Calu3 (cell line): ENCODE measurements around the gene PARP12. TPM values are rescaled to one million over a fixed set of nuclear protein-coding genes. Genes with fewer than 3 reads are reported as not detected.

ENCODE experiments used
- BruUV-seq: library from RNA; stranded (reverse); fragments of 400-500 nt; replicated peaks from 2 replicates; lab custom pipeline; 2021; lab: Mats Ljungman, UMichigan
- CTCF ChIA-PET: fragments of 300-600 bp; sonication (Branson Sonifier 250); formaldehyde crosslinking; loops from one replicate; lab custom pipeline; 2022; ENCODE audit warnings: antibody characterized with exemption; lab: Charles Lee
- DNase-seq: peaks from one replicate; pipeline ENCODE4 v3.0.0; 2022
- H3K27ac Mint-ChIP-seq: one replicate; pipeline ENCODE4 v1.8.0; 2022; ENCODE audit warnings: mixed read lengths; ENCODE audit not compliant: unreplicated experiment
- H3K27me3 Mint-ChIP-seq: one replicate; pipeline ENCODE4 v1.8.0; 2022; ENCODE audit warnings: mixed read lengths; ENCODE audit not compliant: unreplicated experiment
- H3K36me3 Mint-ChIP-seq: one replicate; pipeline ENCODE4 v1.8.0; 2022; ENCODE audit warnings: mild to moderate bottlenecking, moderate library complexity, mixed read lengths; ENCODE audit not compliant: insufficient read depth, unreplicated experiment
- H3K4me1 Mint-ChIP-seq: one replicate; pipeline ENCODE4 v1.8.0; 2022; ENCODE audit warnings: mild to moderate bottlenecking, low read depth, mixed read lengths; ENCODE audit not compliant: unreplicated experiment
- H3K4me3 Mint-ChIP-seq: one replicate; pipeline ENCODE4 v1.8.0; 2022; ENCODE audit warnings: mild to moderate bottlenecking, low read depth, moderate library complexity, mixed read lengths; ENCODE audit not compliant: unreplicated experiment
- H3K9me3 Mint-ChIP-seq: one replicate; pipeline ENCODE4 v1.8.0; 2022; ENCODE audit warnings: low read depth, mixed read lengths; ENCODE audit not compliant: unreplicated experiment
- CTCF ChIP-seq: fragments of 200-600 bp; IDR thresholded peaks from one replicate; pipeline ENCODE4 v1.8.0; 2022; ENCODE audit warnings: antibody characterized with exemption; ENCODE audit not compliant: unreplicated experiment
- intact Hi-C: fragments of 100-400 bp; cut with micrococcal nuclease; formaldehyde crosslinking; loops from one replicate; pipeline ENCODE4 v1.10.0; 2022; ENCODE audit not compliant: unreplicated experiment
- total RNA-seq: library from RNA; stranded (reverse); gene quantifications from 2 replicates; pipeline ENCODE4 v1.2.3, GENCODE V29; 2022

The PARP12 gene
- total RNA-seq, 1 experiment from 2014 or later = 66.6 TPM

DNA sequence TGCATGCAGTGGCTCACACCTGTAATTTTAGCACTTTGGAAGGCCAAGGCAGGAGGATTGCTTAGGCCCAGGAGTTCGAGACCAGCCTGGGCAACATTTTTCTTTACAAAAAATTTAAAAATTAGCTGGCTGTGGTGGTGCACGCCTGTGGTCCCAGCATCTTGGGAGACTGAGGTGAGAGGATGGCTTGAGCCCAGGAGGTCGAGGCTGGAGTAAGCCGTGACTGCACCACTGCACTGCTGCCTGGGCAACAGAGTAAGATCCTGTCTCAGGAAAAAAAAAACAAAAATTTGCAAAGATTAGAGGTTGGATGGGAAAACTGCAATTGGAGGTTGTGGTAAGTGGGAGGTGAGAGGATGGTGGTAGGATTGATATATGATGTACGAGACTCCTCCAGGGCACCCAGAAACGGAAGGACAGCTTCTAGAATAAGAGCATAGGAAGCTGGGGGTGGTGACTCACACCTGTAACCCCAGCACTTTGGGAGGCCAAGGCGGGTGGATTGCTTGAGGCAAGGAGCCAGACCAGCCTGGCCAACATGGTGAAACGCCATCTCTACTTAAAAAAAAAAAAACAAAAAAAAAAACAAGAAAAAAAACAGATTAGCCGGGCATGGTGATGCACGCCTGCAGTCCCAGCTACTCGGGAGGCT is 19.1 kb upstream of the PARP12 start:
- BruUV-seq = no TSS peak
- no peaks in the 10 kb centered on the region for H3K36me3 Mint-ChIP-seq
- H3K27ac Mint-ChIP-seq = no peak overlapping the region
- intact Hi-C loops = no loop called here
- no peaks in the 10 kb centered on the region for H3K4me1 Mint-ChIP-seq
- CTCF ChIA-PET = no interaction called here
- H3K9me3 Mint-ChIP-seq = no peaks in the 10 kb centered on the region
- H3K4me3 Mint-ChIP-seq = no peak overlapping the region
- no peak for DNase-seq
- H3K27me3 Mint-ChIP-seq = peaks cover 14% of the 10 kb centered on the region
- TF ChIP-seq CTCF = no peak

- peaks cover 14% of the 10 kb centered on the region for H3K27me3 Mint-ChIP-seq
- no peaks in the 10 kb centered on the region for H3K4me1 Mint-ChIP-seq
- no peak overlapping the region for H3K4me3 Mint-ChIP-seq
- H3K9me3 Mint-ChIP-seq = no peaks in the 10 kb centered on the region
- intact Hi-C loops = no loop called here
- DNase-seq = no peak
- no peak for TF ChIP-seq CTCF
- no TSS peak for BruUV-seq
- CTCF ChIA-PET = no interaction called here
- H3K27ac Mint-ChIP-seq = no peak overlapping the region
- no peaks in the 10 kb centered on the region for H3K36me3 Mint-ChIP-seq
Observed at GRCh38 chr7:140080919-140081318, 18.2 kb upstream of the PARP12 start.

GRCh38 chr7:140079121-140079536 is 16.4 kb upstream of the PARP12 start:
- TF ChIP-seq CTCF = peak; percentile 22
- H3K36me3 Mint-ChIP-seq = no peaks in the 10 kb centered on the region
- no peaks in the 10 kb centered on the region for H3K4me1 Mint-ChIP-seq
- CTCF ChIA-PET = no interaction called here
- no TSS peak for BruUV-seq
- peaks cover 22% of the 10 kb centered on the region for H3K27me3 Mint-ChIP-seq
- no peak overlapping the region for H3K4me3 Mint-ChIP-seq
- peak; percentile 25 for DNase-seq
- no peaks in the 10 kb centered on the region for H3K9me3 Mint-ChIP-seq
- no peak overlapping the region for H3K27ac Mint-ChIP-seq
- intact Hi-C loops = no loop called here

- no peaks in the 10 kb centered on the region for H3K9me3 Mint-ChIP-seq
- intact Hi-C loops = no loop called here
- no peak overlapping the region for H3K27ac Mint-ChIP-seq
- no peaks in the 10 kb centered on the region for H3K36me3 Mint-ChIP-seq
- BruUV-seq = no TSS peak
- no peak for TF ChIP-seq CTCF
- no peak overlapping the region for H3K4me3 Mint-ChIP-seq
- DNase-seq = no peak
- no peaks in the 10 kb centered on the region for H3K4me1 Mint-ChIP-seq
- CTCF ChIA-PET = no interaction called here
- H3K27me3 Mint-ChIP-seq = peaks cover 29% of the 10 kb centered on the region
Observed at GRCh38 chr7:140078392-140078791, 15.6 kb upstream of the PARP12 start.
